ENCODE measurements around the gene ADGRB2. TPM values are rescaled to one million over a fixed set of nuclear protein-coding genes. Genes with fewer than 3 reads are reported as not detected.

The ADGRB2 gene
- total and polyA plus RNA-seq, 2 donors (not counting 1 experiment from before 2014, with no cell fraction given): 4.4 to 10.4 TPM

- Histone ChIP-seq H3K4me1 (ENCODE audit: control insufficient read depth, extremely low read depth, insufficient read depth, low read length) (peaks cover 42% of the 10 kb centered on the region), H4K20me1 (ENCODE audit: control insufficient read depth, extremely low read depth, insufficient read depth, low read length) (no peaks in the 10 kb centered on the region), H3K79me2 (ENCODE audit: control insufficient read depth, insufficient read depth, low read length) (peaks cover 20% of the 10 kb centered on the region), H3K27me3 (ENCODE audit: control insufficient read depth, insufficient read depth, low read length) (no peaks in the 10 kb centered on the region), H3K9ac (ENCODE audit: insufficient read depth, low read length) (peak overlapping the region; percentile 44), H3K4me3 (replicated peaks in 1 of 4; ENCODE audit: control extremely low read depth in 1 of 4, insufficient read depth in 1 of 4, low read depth in 3 of 4, low read length in 4 of 4) (peak overlapping the region in 2 of 4 experiments; percentile 30 to 88), H3K36me3 (ENCODE audit: control insufficient read depth, insufficient read depth, low read length) (no peaks in the 10 kb centered on the region), H3K27ac (ENCODE audit: insufficient read depth, low read length) (peak overlapping the region; percentile 87), H2AFZ (ENCODE audit: low read length) (no peak overlapping the region), H3K4me2 (ENCODE audit: extremely low read depth, insufficient read depth, low read length) (peak overlapping the region; percentile 67), H3K9me3 (ENCODE audit: control insufficient read depth, insufficient read depth, low read depth, low read length) (no peaks in the 10 kb centered on the region)
- TF ChIP-seq EZH2 (IDR thresholded peaks at IDR 0.05; ENCODE audit: low read length, missing control alignments): no peak
- TF ChIP-seq CTCF (conservative IDR thresholded peaks at IDR 0.05 in 1 of 2, IDR thresholded peaks at IDR 0.05 in 1 of 2; ENCODE audit: low read depth in 1 of 2, low read length in 2 of 2): peak; percentile 27 to 28
- peak; percentile 53 to 74 for DNase-seq (ENCODE audit: low read depth in 2 of 2)
These were observed 58.9 kb downstream of the ADGRB2 start for GRCh38 chr1:31705080-31705866.

GRCh38 chr1:31704271-31705079 lies 59.7 kb downstream of the ADGRB2 start:
- peak overlapping the region; percentile 86 for H3K4me2 ChIP-seq (ENCODE audit: extremely low read depth, insufficient read depth, low read length)
- no peaks in the 10 kb centered on the region for H4K20me1 ChIP-seq (ENCODE audit: control insufficient read depth, extremely low read depth, insufficient read depth, low read length)
- peak overlapping the region; percentile 70 for H3K9ac ChIP-seq (ENCODE audit: insufficient read depth, low read length)

More at GRCh38 chr1:31704271-31705079, 59.7 kb downstream of the ADGRB2 start:
- Histone ChIP-seq H2AFZ (ENCODE audit: low read length) (no peak overlapping the region), H3K9me3 (ENCODE audit: control insufficient read depth, insufficient read depth, low read depth, low read length) (no peaks in the 10 kb centered on the region), H3K27me3 (ENCODE audit: control insufficient read depth, insufficient read depth, low read length) (no peaks in the 10 kb centered on the region), H3K79me2 (ENCODE audit: control insufficient read depth, insufficient read depth, low read length) (peaks cover 24% of the 10 kb centered on the region), H3K4me1 (ENCODE audit: control insufficient read depth, extremely low read depth, insufficient read depth, low read length) (peaks cover 45% of the 10 kb centered on the region), H3K4me3 (replicated peaks in 1 of 4; ENCODE audit: control extremely low read depth in 1 of 4, insufficient read depth in 1 of 4, low read depth in 3 of 4, low read length in 4 of 4) (peak overlapping the region in 3 of 4 experiments; percentile 65 to 94 (median 88)), H3K27ac (ENCODE audit: insufficient read depth, low read length) (peak overlapping the region; percentile 87), H3K36me3 (ENCODE audit: control insufficient read depth, insufficient read depth, low read length) (peaks cover 5% of the 10 kb centered on the region)
- peak; percentile 78 to 90 for DNase-seq (ENCODE audit: low read depth in 2 of 2)
- TF ChIP-seq EZH2 (IDR thresholded peaks at IDR 0.05; ENCODE audit: low read length, missing control alignments) (no peak), CTCF (conservative IDR thresholded peaks at IDR 0.05 in 1 of 2, IDR thresholded peaks at IDR 0.05 in 1 of 2; ENCODE audit: low read depth in 1 of 2, low read length in 2 of 2) (no peak)
